Stimulated activated naive B cell treated with anti-CD40 and anti-IgM and Interleukin-4, amounts not matched to agents 10 μg/mL and 1 μg/mL and 100 μg/mL, for 72 hours (primary cell): ENCODE measurements around the gene AFF3.

Source experiments
- ATAC-seq, 2 donors: fragments of 150-1000 bp; cut with Tn5 transposase; replicated peaks; 2 replicates each; pipeline ENCODE4 v1.10.0; 2021; ENCODE audit warnings: moderate library complexity in 1 of 2
- DNase-seq: peaks from one replicate; pipeline ENCODE4 v3.0.0; 2021
- H3K27ac Mint-ChIP-seq: one replicate; pipeline ENCODE4 v1.8.0; 2022; ENCODE audit warnings: mild to moderate bottlenecking, mixed read lengths
- H3K27me3 Mint-ChIP-seq, 2 donors: one replicate each; pipeline ENCODE4 v1.8.0; 2022; ENCODE audit warnings: mixed read lengths in 2 of 2
- H3K36me3 Mint-ChIP-seq, 2 donors: one replicate each; pipeline ENCODE4 v1.8.0; 2022; ENCODE audit warnings: mixed read lengths in 2 of 2, mild to moderate bottlenecking in 1 of 2
- H3K4me1 Mint-ChIP-seq, 2 donors: one replicate each; pipeline ENCODE4 v1.8.0; 2022; ENCODE audit warnings: mixed read lengths in 2 of 2, mild to moderate bottlenecking in 1 of 2
- H3K4me3 Mint-ChIP-seq, 2 donors: one replicate each; pipeline ENCODE4 v1.8.0; 2022; ENCODE audit warnings: mild to moderate bottlenecking in 2 of 2, mixed read lengths in 2 of 2, moderate library complexity in 1 of 2
- H3K9me3 Mint-ChIP-seq, 2 donors: one replicate each; pipeline ENCODE4 v1.8.0; 2022; ENCODE audit warnings: mixed read lengths in 2 of 2, mild to moderate bottlenecking in 1 of 2

AFF3 gene

DNA sequence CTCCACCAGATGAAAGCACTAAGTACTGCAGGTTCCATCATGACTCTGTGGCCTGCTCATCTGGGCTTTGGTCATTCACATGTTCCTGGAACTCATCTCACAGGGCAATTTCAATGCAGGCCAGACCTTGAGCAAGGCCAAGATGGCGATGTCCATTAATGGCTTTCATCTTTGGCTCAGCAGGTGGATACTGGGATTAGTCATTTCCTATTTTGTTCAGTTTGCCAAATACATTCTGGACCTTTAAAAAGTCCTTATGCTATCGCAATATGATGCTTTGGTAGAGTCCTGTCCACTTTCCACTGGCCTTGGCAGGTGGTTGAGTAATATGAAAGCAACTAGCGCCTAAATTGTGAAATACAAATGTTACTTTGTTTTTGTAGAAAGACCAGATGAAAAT, 482.5 kb downstream of the AFF3 start:
- Mint-ChIP-seq H3K27me3 (no peaks in the 10 kb centered on the region), H3K9me3 (no peaks in the 10 kb centered on the region), H3K4me3 (no peak overlapping the region), H3K36me3 (peaks cover 29 to 49% of the 10 kb centered on the region in 2 donors), H3K27ac (no peak overlapping the region), H3K4me1 (peaks cover 8 to 9% of the 10 kb centered on the region in 2 donors)
- ATAC-seq: no peak
- DNase-seq: no peak

DNA sequence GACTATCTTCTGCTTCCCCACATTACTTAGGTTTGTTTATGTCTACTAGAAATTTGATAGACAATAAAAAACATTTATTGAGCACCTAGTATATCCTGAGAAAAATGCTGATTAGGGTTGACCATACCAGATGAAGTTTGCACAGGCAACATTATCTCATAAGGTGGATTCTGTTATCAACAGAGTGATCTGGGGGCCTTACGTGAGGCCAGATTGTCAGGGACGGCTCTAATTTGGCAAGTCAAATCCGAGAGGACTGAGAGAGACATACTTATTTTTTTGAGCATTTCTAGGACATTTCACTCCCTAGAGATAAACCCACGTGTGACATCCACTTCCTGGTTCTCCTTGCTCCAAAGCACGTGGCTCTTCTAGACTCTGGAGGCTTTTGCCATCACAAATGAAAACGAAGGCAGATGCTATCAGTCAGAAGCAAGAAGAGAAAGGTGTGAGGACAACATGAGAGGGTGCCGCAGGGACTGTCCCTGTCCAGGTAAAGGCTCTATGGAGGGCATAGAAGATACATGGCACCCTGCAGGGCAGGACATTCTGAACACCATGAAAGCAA, 484.6 kb downstream of the AFF3 start:
- H3K36me3 Mint-ChIP-seq: peaks cover 27 to 51% of the 10 kb centered on the region in 2 donors
- H3K9me3 Mint-ChIP-seq: no peaks in the 10 kb centered on the region
- no peaks in the 10 kb centered on the region for H3K27me3 Mint-ChIP-seq
- peaks cover 4 to 6% of the 10 kb centered on the region in 2 donors for H3K4me1 Mint-ChIP-seq
- H3K27ac Mint-ChIP-seq: peak overlapping the region; percentile 6
- DNase-seq (no peak), ATAC-seq (no peak)
- no peak overlapping the region for H3K4me3 Mint-ChIP-seq

DNA sequence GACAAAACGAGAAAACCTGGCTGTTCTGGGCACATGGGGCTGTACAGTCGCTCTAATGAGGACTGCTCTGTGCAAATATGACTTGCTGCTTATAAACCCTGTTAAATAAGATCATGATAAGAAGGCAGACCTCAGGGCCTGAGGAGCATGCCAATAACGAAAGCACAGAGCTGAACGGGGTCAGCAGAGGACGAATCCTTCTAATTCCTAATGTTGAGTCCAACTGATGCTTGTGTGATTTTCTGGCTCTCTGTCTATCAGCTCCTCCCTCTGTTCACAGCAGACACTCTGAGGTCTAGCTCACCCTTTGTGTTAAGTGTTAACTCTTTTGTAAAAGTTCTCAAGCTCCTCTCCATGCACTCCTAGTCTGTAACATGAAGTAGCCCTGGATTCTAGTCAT, 485.4 kb downstream of the AFF3 start:
- Mint-ChIP-seq H3K4me1 (peaks cover 4 to 11% of the 10 kb centered on the region in 2 donors), H3K27me3 (no peaks in the 10 kb centered on the region), H3K4me3 (no peak overlapping the region), H3K36me3 (peaks cover 35 to 59% of the 10 kb centered on the region in 2 donors), H3K27ac (peak overlapping the region; percentile 37), H3K9me3 (no peaks in the 10 kb centered on the region)
- DNase-seq: no peak
- no peak for ATAC-seq

DNA sequence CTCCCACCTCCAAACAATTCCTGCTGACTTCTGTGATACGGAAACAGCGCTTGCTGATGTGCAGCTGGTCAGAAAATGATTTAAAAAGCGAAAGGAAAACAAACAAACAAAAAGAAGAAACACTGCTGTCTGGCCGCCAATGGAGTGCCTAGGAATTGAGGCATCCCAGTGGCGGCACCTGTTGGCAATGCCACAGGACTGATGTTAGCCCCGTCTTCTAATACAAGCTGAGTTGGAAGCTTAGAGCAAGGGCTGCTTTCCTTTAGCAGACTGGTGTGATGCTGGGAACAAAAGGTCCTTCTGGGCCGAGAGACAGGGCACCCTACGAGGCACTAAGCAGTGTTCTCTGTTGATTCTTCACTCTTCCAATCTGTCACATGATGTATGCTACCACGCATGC, 489.0 kb downstream of the AFF3 start:
- Mint-ChIP-seq H3K4me1 (peaks cover 6 to 24% of the 10 kb centered on the region in 2 donors), H3K27me3 (no peaks in the 10 kb centered on the region), H3K4me3 (no peak overlapping the region), H3K9me3 (peaks cover 0 to 2% of the 10 kb centered on the region in 2 donors), H3K36me3 (peaks cover 46 to 66% of the 10 kb centered on the region in 2 donors), H3K27ac (no peak overlapping the region)
- ATAC-seq (no peak), DNase-seq (no peak)

DNA sequence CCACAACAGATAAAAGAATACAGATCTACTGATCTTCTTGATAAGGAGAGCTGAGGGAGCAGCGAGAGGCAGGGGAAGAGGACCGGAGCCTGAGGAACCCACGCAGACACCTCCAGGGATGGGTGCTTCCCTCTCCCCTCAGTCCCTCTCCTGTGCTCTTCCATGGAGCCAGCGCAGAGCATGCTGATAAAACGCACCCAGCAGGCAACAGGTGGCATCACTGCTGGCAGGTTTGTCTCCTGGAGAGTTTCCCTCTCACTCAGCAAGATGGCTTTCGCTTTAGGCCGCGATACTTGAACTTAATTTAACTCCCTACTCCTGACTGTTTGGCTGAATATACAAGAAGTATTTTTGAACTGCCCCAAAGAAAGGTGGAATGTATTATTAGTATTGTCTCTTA, 489.5 kb downstream of the AFF3 start:
- DNase-seq: no peak
- Mint-ChIP-seq H3K36me3 (peaks cover 45 to 65% of the 10 kb centered on the region in 2 donors), H3K27ac (no peak overlapping the region), H3K4me3 (no peak overlapping the region), H3K4me1 (peaks cover 2 to 19% of the 10 kb centered on the region in 2 donors), H3K9me3 (peaks cover 0 to 2% of the 10 kb centered on the region in 2 donors), H3K27me3 (no peaks in the 10 kb centered on the region)
- ATAC-seq: no peak

DNA sequence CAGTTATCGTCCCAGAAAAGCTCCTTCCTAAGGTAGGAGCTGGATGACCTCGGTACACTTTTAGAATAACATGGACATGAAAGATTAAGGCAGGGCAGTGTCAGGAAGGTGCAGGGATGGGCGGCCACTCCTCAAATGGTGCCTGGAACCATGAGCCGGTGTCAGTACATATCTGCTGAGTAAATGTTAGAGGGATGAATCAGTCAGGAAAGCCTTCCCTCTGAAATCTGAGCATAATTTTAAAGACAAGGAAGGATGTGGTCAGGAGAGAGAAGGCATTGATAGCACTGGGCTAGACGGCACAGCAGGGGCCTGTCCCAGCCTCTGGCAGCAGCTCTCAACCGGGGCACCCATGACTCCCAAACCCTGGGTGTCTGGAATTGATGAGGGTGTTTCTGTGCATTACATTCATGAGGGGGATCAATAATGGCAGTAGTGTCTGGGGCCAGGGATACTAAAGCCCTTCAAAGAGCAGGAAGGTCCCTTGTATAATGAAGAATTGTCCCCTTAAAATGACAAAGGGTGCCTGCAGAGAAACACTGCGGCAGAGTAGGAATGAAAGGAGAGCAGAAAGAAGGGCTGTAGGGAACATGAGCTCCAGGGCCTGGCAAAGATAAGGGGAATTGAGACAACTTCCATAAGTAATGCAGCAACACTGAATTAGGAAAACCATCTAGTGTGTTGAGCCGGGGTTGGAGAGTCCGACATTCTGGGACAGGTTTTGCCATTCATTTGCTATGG, 490.3 kb downstream of the AFF3 start:
- H3K36me3 Mint-ChIP-seq: peaks cover 46 to 65% of the 10 kb centered on the region in 2 donors
- ATAC-seq (no peak), DNase-seq (no peak)
- H3K9me3 Mint-ChIP-seq: peaks cover 4 to 6% of the 10 kb centered on the region in 2 donors
- H3K4me3 Mint-ChIP-seq: no peak overlapping the region
- peak overlapping the region; percentile 26 for H3K27ac Mint-ChIP-seq
- H3K27me3 Mint-ChIP-seq: no peaks in the 10 kb centered on the region
- peaks cover 3 to 18% of the 10 kb centered on the region in 2 donors for H3K4me1 Mint-ChIP-seq

DNA sequence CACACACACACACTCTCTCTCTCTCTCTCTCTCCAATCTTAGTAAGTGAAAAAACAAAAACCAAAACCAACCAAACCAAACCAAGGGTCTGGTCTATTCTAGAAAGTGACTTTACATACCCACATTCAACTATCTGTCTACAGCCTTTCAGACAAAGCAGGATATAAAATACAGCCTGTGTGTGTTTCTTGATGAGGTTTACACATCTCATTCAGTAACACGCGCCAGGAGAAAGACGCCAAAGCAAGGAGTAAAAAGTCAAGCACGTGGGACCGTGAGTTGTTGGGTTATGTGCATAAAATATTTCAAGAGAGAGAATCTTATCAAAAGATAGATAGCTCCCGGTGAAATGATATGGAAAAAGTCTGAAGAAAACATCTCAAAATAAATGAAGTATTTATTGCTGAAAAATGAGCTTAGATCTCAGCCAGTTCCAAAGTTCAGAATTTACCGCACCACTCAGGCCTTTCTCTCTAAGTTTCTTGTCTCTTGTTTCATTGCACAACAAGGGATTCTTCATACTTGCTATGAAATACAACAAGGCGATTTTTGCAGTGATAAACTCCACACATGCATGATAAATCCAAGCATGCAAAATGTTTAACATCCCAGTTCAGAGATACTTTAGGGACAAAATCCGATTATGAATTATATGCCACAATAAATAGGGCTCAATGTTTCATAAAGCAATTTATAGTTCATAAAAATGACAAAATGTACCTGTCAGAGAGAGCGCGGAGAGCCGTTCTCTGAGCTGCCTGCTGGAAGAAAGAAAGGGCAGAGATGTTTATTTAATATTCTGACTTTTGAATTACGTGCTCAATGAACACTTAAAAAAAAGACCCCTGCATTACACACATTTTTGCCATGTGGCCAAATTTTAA, 493.2 kb downstream of the AFF3 start:
- Mint-ChIP-seq H3K9me3 (peaks cover 4 to 6% of the 10 kb centered on the region in 2 donors), H3K36me3 (peaks cover 54 to 70% of the 10 kb centered on the region in 2 donors), H3K27me3 (no peaks in the 10 kb centered on the region), H3K4me3 (no peak overlapping the region), H3K27ac (no peak overlapping the region), H3K4me1 (peaks cover 8 to 23% of the 10 kb centered on the region in 2 donors)
- DNase-seq (no peak), ATAC-seq (no peak)

DNA sequence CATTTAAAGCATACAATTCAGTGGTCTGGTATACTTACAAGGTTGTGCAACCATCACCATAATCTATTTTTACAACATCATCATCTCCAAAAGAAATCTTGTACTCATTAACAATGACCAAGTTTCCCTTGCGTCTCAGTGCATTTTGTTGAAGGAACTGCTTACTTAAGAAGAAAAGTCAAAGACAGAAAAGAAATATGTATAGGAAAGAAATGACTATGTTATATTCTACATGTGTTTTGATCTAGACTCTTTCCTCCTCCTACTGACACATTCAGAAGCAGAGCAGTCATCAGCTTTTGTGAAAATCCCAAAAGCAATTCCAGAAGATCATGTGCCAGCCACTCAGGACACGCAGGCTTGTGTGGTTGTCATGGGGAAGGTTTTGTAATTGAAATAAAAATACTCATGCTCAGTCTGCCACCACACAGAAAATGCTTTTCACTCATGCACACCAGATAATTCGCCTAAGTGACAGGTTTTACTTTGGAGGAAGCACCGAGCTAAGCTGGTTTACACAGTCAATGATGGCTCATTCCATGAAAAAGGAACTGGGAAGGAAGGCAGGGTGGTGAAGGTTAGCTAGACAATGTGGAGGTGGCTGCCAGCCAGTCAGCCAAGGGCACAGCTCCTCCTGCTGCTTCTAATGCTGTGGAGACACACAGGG, 494.1 kb downstream of the AFF3 start:
- Mint-ChIP-seq H3K4me1 (peaks cover 13 to 23% of the 10 kb centered on the region in 2 donors), H3K27ac (no peak overlapping the region), H3K36me3 (peaks cover 53 to 74% of the 10 kb centered on the region in 2 donors), H3K9me3 (peaks cover 4 to 6% of the 10 kb centered on the region in 2 donors), H3K4me3 (no peak overlapping the region), H3K27me3 (no peaks in the 10 kb centered on the region)
- DNase-seq: no peak
- no peak for ATAC-seq

DNA sequence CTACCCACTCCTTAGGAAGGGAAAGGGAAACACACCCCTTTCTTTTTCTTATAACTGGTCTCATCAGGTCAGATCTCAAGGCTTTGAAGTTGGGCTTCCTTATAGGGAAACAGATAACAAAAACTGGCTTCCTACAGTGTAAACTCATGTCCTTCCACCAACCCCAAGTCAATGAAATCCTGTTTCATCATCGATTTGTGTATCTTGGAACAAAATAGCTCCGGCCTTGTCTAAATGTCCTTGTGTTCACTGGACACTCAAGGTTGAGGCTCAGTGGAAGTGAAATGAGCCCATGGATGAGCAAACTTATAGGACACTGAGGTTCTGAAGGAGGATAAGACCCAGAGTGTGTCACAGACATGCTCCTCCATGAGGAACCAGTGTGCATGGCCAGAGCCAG, 496.4 kb downstream of the AFF3 start:
- no peaks in the 10 kb centered on the region for H3K27me3 Mint-ChIP-seq
- peaks cover 40 to 69% of the 10 kb centered on the region in 2 donors for H3K36me3 Mint-ChIP-seq
- ATAC-seq: no peak
- peaks cover 21 to 32% of the 10 kb centered on the region in 2 donors for H3K4me1 Mint-ChIP-seq
- H3K4me3 Mint-ChIP-seq: no peak overlapping the region
- DNase-seq: no peak
- peaks cover 4 to 6% of the 10 kb centered on the region in 2 donors for H3K9me3 Mint-ChIP-seq
- H3K27ac Mint-ChIP-seq: peak overlapping the region; percentile 63

DNA sequence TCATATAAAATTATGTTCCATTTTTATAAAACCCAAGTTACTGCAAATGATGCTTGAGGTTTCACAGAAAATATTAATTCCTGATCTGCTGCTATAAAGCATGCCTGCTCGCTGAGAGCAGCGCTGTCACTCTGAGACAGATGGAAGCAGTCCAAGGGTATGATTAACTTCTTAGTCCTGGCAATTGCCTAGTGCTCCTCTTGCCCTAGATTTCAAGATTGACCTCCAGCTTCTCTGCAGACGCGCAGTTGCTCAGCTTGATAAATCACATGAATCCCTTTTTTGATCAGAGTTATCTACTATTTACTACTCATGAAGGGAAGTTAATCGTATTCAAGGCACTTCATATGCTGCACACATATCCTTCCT, 498.0 kb downstream of the AFF3 start:
- peaks cover 32 to 41% of the 10 kb centered on the region in 2 donors for H3K4me1 Mint-ChIP-seq
- H3K9me3 Mint-ChIP-seq: peaks cover 4 to 6% of the 10 kb centered on the region in 2 donors
- ATAC-seq (no peak), DNase-seq (no peak)
- no peak overlapping the region for H3K27ac Mint-ChIP-seq
- H3K36me3 Mint-ChIP-seq: peaks cover 38 to 75% of the 10 kb centered on the region in 2 donors
- no peaks in the 10 kb centered on the region for H3K27me3 Mint-ChIP-seq
- H3K4me3 Mint-ChIP-seq: no peak overlapping the region

DNA sequence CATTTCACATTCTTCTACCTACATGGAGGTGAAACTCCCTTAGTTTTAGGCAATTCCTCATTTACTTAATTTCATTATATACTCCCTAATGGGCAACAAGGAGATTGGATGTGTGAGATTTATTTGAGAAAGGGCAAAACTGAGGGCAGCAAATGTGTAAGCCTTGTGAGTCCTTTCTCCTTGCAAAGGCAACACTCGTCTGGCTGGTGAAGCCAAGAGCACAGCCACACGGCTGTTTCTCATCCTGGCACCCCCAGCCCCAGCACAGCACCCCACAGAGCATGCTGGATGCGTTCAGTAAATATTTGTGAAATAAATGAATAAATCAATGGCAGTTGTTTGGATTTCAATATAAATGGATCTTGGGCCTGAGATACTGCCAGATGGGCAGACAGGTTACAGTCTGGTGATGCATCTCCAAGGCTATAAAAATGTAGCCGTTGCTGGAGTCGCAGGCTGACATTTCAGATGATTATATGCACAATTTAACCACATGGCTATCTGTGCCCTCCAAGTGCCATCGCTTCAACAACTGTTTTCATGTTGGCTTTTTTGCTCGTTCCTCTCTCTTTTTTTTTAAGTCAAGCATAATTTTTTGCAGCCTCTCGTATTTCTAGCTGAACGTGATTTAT, 498.5 kb downstream of the AFF3 start:
- Mint-ChIP-seq H3K4me1 (peaks cover 35 to 41% of the 10 kb centered on the region in 2 donors), H3K4me3 (no peak overlapping the region), H3K9me3 (peaks cover 4 to 6% of the 10 kb centered on the region in 2 donors), H3K36me3 (peaks cover 33 to 70% of the 10 kb centered on the region in 2 donors), H3K27ac (peak overlapping the region; percentile 37), H3K27me3 (no peaks in the 10 kb centered on the region)
- DNase-seq (no peak), ATAC-seq (no peak)

DNA sequence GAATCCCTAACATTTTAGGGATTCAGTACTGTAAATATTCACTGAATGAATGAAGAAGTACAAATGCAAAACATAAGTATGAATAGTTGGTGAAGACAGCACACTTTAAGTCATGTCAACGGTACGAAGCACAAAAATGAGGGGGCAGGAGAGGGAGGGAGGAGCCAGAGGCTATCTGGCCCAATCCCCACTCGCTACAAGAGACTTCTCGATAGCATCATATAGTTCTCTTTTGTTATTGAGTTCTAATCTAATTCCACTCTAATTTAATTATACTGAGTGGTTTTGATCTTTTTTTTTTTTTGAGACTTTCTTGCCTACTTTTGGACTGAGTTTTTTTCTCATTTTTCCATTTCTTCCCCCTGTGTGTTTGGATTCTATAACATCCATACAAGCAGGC, 500.4 kb downstream of the AFF3 start:
- Mint-ChIP-seq H3K4me3 (no peak overlapping the region), H3K36me3 (peaks cover 17 to 57% of the 10 kb centered on the region in 2 donors), H3K27me3 (no peaks in the 10 kb centered on the region), H3K27ac (no peak overlapping the region), H3K9me3 (no peaks in the 10 kb centered on the region), H3K4me1 (peaks cover 47 to 56% of the 10 kb centered on the region in 2 donors)
- ATAC-seq (no peak), DNase-seq (no peak)

DNA sequence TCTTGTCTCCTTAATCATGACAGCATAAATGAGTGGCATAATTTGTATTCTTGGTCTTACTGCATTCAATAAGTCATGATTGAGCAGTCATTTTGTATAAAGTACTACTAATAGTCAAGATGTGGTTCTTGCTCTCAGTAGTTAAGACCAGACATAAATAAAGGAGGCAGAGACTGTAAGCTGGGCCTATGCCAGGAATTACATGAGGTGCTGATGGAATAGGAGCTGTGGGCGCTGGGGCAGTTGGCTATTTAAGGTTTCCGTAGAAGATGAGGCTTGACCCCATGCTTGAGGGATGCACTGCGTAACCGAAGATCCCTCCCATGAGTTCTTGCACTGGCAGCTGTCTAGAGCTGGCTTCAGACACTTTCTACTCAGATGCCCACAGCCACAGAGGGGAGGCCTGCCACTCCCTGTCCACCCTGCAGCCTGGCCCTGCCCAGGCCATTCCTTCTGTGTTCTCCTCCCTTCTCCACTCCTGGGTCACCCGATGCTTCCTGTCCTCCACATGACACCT, 501.7 kb downstream of the AFF3 start:
- Mint-ChIP-seq H3K36me3 (peaks cover 20 to 58% of the 10 kb centered on the region in 2 donors), H3K27ac (peak overlapping the region; percentile 76), H3K4me3 (no peak overlapping the region), H3K9me3 (no peaks in the 10 kb centered on the region), H3K27me3 (no peaks in the 10 kb centered on the region), H3K4me1 (peaks cover 50 to 69% of the 10 kb centered on the region in 2 donors)
- no peak for DNase-seq
- no peak for ATAC-seq
